OCI-LY1 (cell line): ENCODE results near the gene CMC2.

ENCODE experiments used
- H2AFZ ChIP-seq: fragments of 200-600 bp; sonication (generic), shearing (Covaris generic); 2 replicates; pipeline ENCODE4 v1.6.0; 2014; ENCODE audit warnings: antibody characterized with exemption, mild to moderate bottlenecking, low read length
- H3F3A ChIP-seq: fragments of 200-600 bp; sonication (generic), shearing (Covaris generic); 2 replicates; pipeline ENCODE4 v1.6.0; 2014; ENCODE audit warnings: mild to moderate bottlenecking, antibody characterized with exemption, low read length, moderate library complexity; ENCODE audit not compliant: insufficient read depth
- H3K27ac ChIP-seq: fragments of 200-600 bp; sonication (generic); 2 replicates; pipeline ENCODE4 v1.5.1; 2014; ENCODE audit warnings: low read length, mixed run types, mild to moderate bottlenecking, low read depth; ENCODE audit not compliant: poor library complexity, severe bottlenecking
- H3K27me3 ChIP-seq: fragments of 200-600 bp; sonication (generic); 2 replicates; pipeline ENCODE4 v1.6.0; 2014; ENCODE audit warnings: antibody characterized with exemption, mild to moderate bottlenecking, low read length, moderate library complexity; ENCODE audit not compliant: insufficient read depth
- H3K36me3 ChIP-seq: fragments of 200-600 bp; sonication (generic); 2 replicates; pipeline ENCODE4 v1.6.1; 2014; ENCODE audit warnings: mild to moderate bottlenecking, antibody characterized with exemption, low read length, moderate library complexity, mixed read lengths; ENCODE audit not compliant: insufficient read depth
- H3K4me1 ChIP-seq: fragments of 200-600 bp; sonication (generic); 2 replicates; pipeline ENCODE4 v1.5.1; 2014; ENCODE audit warnings: mild to moderate bottlenecking, low read length, moderate library complexity; ENCODE audit not compliant: insufficient read depth, severe bottlenecking
- H3K4me2 ChIP-seq: fragments of 200-600 bp; sonication (generic), shearing (Covaris generic); 2 replicates; pipeline ENCODE4 v1.6.1; 2014; ENCODE audit warnings: low read length
- H3K4me3 ChIP-seq: fragments of 200-600 bp; sonication (generic); 2 replicates; pipeline ENCODE4 v1.5.1; 2014; ENCODE audit warnings: low read length, low read depth, mild to moderate bottlenecking, mixed read lengths; ENCODE audit not compliant: poor library complexity, severe bottlenecking
- H3K79me2 ChIP-seq: fragments of 200-600 bp; shearing (Covaris generic); 2 replicates; pipeline ENCODE4 v1.6.1; 2016; ENCODE audit warnings: mixed run types, low read length, mixed read lengths; ENCODE audit not compliant: insufficient read depth
- H3K9ac ChIP-seq: fragments of 200-600 bp; sonication (generic), shearing (Covaris generic); 2 replicates; pipeline ENCODE4 v1.6.1; 2014; ENCODE audit warnings: mild to moderate bottlenecking, low read length, mixed read lengths
- H3K9me2 ChIP-seq: fragments of 200-600 bp; sonication (generic), shearing (Covaris generic); 2 replicates; pipeline ENCODE4 v1.6.1; 2014; ENCODE audit warnings: low read depth, mild to moderate bottlenecking, low read length, mixed read lengths
- H3K9me3 ChIP-seq: fragments of 200-600 bp; shearing (Covaris generic); 2 replicates; pipeline ENCODE4 v1.6.1; 2014; ENCODE audit warnings: low read length, mixed read lengths
- H4K20me1 ChIP-seq: fragments of 200-600 bp; sonication (generic), shearing (Covaris generic); 2 replicates; pipeline ENCODE4 v1.6.0; 2016; ENCODE audit warnings: mild to moderate bottlenecking, low read length; ENCODE audit not compliant: insufficient read depth
- EZH2 ChIP-seq: fragments of 200-600 bp; sonication (generic), shearing (Covaris generic); IDR thresholded peaks from 2 replicates; pipeline ENCODE4 v1.8.0; 2017; ENCODE audit warnings: borderline replicate concordance, mixed run types, mild to moderate bottlenecking, antibody characterized with exemption, low read length, moderate library complexity, mixed read lengths
- TF ChIP-seq, protein P1 (sequence below): fragments of 200-600 bp; sonication (generic), shearing (Covaris generic); IDR thresholded peaks from 2 replicates; pipeline ENCODE4 v1.5.1; 2017; ENCODE audit warnings: mild to moderate bottlenecking, antibody characterized with exemption, low read length, moderate library complexity, mixed read lengths

CMC2 gene

DNA sequence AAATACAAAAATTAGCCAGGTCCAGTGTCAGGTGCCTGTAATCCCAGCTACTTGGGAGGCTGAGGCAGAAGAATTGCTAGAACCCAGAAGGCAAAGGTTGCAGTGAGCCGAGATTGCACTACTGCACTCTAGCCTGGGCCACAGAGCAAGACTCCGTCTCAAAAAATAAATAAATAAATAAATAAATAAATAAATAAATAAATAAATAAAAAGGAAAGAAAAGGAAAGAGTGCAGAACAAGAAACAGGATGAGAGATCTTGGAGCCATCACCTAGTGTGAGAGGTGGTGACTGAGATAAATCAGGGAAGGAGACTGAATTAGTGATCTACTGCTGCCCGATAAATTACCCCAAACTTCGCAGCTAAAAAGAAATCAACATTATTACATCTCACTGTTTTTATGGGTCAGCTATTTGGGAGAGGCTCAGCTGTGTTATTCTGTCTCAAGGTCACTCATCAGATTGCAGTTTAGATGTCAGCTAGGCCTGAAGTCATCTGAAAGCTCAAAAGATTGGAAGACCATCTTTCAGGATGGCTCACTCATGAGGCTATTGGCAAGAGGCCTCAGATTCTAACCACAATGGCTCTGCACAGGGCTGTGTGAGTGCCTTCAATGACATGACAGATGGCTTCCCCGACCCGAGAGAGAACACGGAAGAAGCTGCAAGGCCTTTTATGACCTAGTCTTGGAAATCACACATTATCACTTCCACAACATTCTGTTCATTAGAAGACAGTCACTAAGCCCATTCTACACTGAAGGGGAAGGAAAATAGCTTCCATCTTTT lies 66.4 kb downstream of the CMC2 start:
- no peak overlapping the region for H3K9ac ChIP-seq
- no peak overlapping the region for H3K27ac ChIP-seq
- no peaks in the 10 kb centered on the region for H3K9me3 ChIP-seq
- H3K9me2 ChIP-seq, result no peaks in the 10 kb centered on the region
- no peaks in the 10 kb centered on the region for H3K36me3 ChIP-seq
- H3K27me3 ChIP-seq, result no peaks in the 10 kb centered on the region
- no peak for TF ChIP-seq EZH2
- TF ChIP-seq, protein P1, sequence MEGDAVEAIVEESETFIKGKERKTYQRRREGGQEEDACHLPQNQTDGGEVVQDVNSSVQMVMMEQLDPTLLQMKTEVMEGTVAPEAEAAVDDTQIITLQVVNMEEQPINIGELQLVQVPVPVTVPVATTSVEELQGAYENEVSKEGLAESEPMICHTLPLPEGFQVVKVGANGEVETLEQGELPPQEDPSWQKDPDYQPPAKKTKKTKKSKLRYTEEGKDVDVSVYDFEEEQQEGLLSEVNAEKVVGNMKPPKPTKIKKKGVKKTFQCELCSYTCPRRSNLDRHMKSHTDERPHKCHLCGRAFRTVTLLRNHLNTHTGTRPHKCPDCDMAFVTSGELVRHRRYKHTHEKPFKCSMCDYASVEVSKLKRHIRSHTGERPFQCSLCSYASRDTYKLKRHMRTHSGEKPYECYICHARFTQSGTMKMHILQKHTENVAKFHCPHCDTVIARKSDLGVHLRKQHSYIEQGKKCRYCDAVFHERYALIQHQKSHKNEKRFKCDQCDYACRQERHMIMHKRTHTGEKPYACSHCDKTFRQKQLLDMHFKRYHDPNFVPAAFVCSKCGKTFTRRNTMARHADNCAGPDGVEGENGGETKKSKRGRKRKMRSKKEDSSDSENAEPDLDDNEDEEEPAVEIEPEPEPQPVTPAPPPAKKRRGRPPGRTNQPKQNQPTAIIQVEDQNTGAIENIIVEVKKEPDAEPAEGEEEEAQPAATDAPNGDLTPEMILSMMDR, result no peak
- H3K4me1 ChIP-seq, result no peaks in the 10 kb centered on the region
- H3K79me2 ChIP-seq, result no peaks in the 10 kb centered on the region
- no peak overlapping the region for H2AFZ ChIP-seq
- H3K4me3 ChIP-seq, result no peak overlapping the region
- no peaks in the 10 kb centered on the region for H3F3A ChIP-seq
- H3K4me2 ChIP-seq, result no peak overlapping the region
- H4K20me1 ChIP-seq, result no peaks in the 10 kb centered on the region

DNA sequence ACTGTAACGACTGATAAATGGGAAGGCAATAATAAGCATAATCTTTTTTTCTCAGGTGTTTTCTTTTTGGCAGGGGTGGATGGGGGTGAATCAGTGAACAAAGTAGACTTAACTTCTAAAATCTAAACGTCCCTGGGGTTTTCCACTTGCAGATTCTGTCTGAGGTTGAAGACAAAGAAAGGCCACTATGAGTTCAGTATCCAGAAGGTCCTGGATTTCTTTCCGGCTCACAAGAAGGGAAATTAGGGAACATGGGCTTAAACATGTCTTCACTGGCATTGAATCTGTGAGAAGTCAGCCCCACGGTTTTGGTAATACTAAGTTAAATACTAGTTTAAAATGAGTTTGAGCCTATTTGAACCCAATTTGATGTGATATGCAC lies 67.8 kb downstream of the CMC2 start:
- TF ChIP-seq, protein P1, result no peak
- TF ChIP-seq EZH2, result no peak
- Histone ChIP-seq H3F3A (no peaks in the 10 kb centered on the region), H3K4me1 (no peaks in the 10 kb centered on the region), H3K9me3 (no peaks in the 10 kb centered on the region), H3K9ac (no peak overlapping the region), H3K27me3 (no peaks in the 10 kb centered on the region), H3K9me2 (no peaks in the 10 kb centered on the region), H3K4me2 (no peak overlapping the region), H4K20me1 (no peaks in the 10 kb centered on the region), H3K36me3 (no peaks in the 10 kb centered on the region), H3K79me2 (no peaks in the 10 kb centered on the region), H3K4me3 (no peak overlapping the region), H3K27ac (no peak overlapping the region), H2AFZ (no peak overlapping the region)

DNA sequence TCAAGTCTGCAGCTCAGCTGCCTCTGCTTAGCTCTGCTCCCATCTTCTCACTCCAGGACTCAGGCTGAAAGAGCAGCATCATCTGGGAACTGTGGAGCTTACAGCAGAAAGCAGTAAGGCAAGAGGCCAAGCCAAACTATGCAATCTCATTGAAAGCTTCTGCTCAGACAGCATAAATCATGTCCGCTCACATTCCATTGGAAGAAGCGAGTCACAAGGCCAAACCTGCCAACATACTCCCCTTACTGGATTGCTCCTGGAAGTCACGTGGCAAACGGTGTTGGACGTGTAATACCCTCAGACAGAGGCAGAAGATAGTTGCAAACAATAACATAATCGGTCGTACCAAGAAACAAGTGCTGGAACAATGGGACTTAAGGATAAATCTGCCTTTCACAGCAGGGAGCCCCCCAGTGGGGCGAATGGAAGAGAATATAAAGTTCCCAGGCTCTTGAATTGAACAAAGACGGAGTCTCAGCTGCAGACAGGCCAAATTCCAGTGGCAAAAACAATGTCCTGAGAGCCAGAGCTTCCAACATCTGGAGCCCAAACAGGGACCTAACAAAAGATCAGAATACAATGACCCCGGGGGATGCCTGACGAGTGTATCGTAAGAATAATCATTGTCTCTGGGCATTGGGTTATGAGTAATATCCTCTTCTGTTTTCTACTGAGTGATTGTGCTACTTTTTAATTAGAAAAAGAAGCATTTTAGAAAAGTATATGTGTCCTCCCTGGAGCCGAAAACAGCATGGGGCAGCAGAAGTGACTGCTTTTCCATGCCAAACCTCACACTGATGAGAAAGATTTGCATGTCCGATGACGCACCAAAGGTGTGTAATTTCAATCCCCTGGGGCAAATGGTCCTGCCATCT lies 68.4 kb downstream of the CMC2 start:
- Histone ChIP-seq H3K9me2 (no peaks in the 10 kb centered on the region), H4K20me1 (no peaks in the 10 kb centered on the region), H3K4me3 (no peak overlapping the region), H3K27me3 (no peaks in the 10 kb centered on the region), H3K27ac (no peak overlapping the region), H3F3A (no peaks in the 10 kb centered on the region), H3K36me3 (no peaks in the 10 kb centered on the region), H3K9ac (no peak overlapping the region), H3K4me1 (no peaks in the 10 kb centered on the region), H2AFZ (no peak overlapping the region), H3K79me2 (no peaks in the 10 kb centered on the region), H3K9me3 (no peaks in the 10 kb centered on the region), H3K4me2 (no peak overlapping the region)
- TF ChIP-seq, protein P1, result no peak
- TF ChIP-seq EZH2, result no peak
